HG03457 (cell line): Measurements from ENCODE around the gene TANC2.

Experiments
- ATAC-seq: cut with Tn5 transposase; IDR thresholded peaks from one replicate; pipeline ENCODE4 v1.9.1; 2021; ENCODE audit warnings: moderate number of reproducible peaks; ENCODE audit not compliant: unreplicated experiment

The TANC2 gene

DNA sequence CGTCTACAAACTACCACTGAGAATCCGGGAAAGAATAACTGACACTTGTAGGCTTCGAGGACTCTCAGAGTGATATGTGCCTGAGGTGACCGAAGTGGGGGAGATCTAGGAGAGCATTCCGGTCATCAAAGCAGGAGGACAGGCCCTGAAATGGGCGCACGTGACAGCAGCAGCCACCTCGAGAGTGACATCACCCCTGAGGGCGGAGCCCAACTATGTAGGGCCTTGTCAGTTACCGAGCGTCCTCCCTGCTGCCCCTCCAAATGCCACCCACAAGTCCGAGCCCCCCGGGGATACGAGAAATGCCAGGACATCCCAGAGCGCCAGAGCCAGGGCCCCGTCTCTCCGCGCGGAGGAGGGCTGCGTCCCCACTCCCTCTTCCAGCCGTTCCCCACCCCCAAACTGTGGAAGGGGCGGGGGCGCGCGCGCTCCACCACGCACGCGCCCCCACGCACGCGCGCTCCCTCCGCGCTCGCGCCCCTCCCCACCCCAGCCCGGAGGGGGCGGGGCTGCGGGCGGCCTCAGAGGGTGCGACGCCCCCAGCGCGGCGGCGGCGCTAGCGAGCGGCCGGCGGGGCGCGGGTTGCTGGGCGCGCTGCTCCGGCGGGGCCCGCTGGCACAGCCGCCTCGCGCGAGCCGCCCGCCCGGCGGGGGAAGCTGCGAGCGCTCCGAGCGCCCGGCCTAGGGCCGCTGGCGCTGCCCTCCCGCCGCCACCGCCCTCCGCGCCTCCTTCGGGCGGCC, at the start of gene TANC2:
TANC2 (plus strand) TSS at position 550 of the 740 bp plus-strand sequence. CDS start 43,325 bp downstream, outside the sequence.
- no peak for ATAC-seq

DNA sequence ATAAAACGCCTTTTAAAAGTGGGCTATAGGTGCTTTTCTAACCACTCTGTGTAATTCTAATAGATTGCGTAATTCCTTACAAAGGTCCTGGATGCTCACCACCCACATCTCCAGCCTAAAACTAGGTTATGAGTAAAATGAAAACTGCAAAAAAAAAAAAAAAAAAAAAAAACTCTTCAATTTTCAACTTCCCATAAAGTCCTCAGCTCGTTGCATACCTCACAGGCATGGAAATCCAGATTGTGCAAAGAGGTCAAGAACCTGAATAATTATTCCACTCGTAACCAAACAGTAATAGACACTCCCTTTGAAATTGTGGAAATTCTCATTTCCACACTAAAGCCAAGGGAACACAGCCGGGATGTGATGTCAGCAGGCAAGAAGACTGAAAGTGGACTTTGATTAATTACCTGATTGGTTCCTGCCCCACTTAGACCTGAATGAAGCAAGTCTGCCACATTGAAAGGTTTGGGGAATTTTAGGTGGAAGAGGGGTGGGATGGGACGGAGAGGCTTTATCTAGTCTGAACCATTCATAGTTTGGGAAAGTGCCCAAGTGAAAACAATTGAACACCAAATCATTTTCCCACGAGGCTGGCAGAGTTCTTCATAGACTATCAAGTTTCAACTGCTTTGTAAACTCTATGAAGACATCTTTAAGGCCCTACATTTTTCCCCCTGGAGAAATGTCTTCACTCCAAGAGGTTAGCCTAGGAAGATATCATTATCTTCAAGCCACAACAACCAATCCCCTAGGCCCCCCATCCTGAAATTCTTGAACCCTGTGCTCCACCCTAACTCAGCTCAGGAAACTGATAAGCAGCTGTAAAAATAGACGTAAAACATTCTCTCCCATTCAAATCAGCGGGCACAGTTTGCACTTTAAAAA, 49.1 kb upstream of the TANC2 start:
- no peak for ATAC-seq

DNA sequence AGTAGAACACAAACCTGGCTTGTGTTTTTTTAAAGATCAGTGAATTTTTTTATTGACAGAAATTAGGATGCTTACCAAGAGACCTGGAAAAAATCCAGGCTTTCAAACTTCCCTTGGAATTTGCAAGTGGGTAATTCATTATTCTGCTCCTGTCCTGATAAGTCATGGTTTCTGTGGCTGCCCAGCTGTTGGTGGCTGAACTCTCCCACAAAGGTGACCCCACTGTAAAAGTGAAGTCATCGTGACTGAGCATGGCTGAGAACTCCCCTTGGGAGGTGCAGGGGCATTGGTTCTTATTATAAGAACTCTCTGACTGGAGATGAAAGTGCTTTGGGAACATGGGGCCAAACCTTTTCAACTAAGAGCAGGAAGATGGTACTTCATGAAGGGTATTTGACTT, 46.6 kb upstream of the TANC2 start:
- ATAC-seq: no peak

DNA sequence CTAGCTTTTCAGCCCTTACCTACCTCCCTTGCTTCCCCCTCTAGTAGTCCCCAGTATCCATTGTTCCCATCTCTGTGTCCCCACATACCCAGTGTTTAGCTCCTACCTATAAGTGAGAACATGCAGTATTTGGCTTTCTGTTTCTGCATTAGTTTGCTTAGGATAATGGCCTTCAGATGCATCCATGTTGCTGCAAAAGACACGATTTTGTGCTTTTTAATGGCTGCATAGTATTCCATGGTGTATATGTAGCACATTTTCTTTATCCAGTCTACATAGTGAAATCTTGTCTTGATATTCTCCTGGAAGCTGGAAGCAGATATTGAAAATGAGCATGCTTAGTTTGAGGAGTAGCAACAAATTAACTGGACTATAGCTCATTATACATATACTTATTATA, 45.7 kb upstream of the TANC2 start:
- no peak for ATAC-seq

DNA sequence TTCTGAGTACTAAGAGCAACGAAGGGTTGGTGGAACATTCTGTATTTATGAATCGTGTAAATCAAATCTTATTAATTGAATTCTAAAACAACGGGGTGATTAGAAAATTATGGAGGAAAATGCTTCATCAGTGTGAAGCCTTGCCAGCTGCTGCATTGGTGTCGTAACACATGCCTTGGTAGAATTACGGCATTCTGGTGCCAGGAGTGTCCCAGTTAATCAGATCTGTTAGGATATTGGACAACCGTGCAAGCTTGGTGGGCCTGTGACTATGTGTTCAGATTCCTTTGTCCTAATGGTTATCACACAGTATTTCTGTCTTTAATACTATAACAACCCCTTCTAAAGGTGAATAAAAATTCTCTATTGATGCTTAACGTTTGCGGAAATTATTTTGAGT, 44.2 kb upstream of the TANC2 start:
- no peak for ATAC-seq

DNA sequence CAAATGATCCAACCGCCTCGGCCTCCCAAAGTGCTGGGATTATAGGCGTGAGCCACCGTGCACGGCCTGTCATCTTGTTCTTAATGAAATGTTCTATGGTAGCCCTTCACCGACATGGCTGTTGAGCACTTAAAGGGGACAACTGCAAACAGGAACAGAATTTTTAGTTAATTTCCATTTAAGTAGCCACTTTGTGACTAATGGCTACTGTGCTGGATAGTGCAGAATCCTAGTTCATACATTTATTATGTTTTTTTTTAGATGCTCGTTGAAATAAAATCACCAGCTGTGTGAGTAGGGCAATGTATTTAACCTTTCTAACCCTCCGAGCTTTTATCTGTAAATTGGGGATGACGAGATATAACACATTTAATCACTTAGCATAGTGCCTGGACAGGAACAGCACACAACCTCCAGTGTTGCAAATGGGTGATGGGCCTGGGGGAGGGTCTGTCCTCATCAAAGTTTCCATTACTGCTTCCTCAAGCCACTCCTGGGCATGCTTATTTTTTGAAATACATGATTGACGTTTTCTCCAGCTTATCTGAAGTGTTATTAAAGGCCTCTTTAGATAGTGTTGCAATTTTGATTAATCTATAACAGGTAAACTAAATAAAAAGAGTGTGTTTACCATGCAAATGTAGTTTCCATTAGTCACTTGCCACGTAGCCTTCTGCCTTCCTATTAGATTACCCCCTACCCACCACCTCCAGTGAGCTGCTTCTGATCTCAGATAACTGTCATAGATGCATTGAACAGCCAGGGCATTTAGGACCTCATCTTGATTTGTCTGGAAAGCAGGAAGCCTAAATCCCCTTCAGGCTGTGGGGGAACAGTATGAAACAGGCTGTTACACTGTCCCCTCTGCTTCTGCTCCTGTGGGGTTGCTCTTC, 42.5 kb upstream of the TANC2 start:
- ATAC-seq: no peak

DNA sequence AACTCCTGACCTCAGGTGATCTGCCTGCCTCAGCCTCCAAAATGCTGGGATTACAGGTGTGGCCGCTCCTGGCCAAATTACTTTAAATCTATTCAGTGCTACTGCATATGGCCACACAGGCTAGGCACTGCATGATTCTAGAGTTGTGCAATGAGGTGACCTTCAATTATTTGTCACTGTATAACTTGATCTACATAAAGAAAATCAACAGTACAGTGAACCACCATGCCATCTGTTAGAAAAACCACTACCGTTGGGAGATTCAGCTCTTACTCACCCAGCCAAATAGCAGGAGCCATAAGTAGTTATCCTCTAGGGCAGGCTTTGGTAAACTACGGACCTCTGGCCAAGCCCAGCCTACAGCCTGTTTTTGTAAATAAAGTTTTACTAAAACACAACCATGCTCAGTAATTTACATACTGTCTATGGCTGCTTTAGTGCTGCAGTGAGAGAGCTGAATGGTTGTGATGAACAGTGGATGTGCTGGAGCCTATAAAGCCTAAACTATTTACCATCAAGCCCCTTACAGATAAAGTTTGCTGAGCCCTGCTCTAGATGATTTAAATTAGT, 40.7 kb upstream of the TANC2 start:
- ATAC-seq: no peak

DNA sequence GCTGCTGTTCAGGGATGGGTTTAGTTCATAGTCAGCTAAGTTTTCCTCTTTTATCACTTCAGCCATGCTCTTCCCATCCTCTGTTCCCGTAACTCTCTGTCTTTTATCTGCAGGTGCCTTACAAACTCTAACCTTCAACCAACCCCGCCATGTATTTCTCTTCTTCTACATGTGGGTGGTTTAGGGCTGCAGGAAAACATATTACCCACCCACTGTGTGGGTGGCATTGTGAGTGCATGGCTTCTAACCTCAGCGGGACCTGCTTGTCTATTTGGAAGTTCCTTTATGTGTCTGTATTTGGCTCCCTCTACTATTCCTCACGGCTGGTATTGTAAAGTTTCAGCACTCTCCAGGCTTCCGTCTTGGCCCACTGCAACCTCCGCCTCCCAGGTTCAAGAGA, 39.0 kb upstream of the TANC2 start:
- no peak for ATAC-seq

DNA sequence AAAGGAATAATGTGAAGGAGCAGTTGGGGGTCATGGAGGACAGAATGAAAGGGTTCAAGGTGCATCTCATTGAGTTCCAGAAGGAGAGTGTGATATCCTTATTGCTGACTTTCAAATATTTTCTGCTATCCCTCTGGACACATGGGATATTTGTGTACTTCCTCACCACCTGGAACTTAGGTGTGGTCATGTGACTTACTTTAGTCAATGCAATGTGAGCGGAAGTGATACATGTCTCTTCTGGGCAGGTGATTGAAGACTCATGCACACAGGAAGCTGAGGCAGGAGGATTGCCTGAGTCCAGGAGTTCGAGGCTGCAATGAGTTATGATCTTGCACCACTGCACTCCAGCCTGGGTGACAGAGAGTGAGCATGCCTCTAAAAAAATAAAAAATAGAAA, 36.7 kb upstream of the TANC2 start:
- no peak for ATAC-seq

DNA sequence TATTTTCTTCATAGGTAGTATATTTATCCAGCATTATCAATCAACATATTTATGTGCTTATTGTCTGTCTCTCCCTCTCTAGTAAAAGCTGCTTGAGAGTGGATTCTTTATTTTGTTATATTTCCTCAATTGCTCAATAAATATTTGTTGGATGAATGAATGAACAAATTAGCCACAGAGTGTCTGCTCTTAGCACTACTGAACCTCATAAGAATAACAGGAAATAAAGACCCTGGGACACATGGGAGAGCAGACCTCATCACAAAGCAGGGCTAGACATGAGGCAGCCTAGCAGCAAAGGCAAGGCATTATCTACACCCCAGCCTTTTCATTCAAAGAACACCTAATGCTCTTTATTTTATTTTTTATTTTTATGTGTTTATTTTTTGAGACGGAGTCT, 34.9 kb upstream of the TANC2 start:
- ATAC-seq: no peak

DNA sequence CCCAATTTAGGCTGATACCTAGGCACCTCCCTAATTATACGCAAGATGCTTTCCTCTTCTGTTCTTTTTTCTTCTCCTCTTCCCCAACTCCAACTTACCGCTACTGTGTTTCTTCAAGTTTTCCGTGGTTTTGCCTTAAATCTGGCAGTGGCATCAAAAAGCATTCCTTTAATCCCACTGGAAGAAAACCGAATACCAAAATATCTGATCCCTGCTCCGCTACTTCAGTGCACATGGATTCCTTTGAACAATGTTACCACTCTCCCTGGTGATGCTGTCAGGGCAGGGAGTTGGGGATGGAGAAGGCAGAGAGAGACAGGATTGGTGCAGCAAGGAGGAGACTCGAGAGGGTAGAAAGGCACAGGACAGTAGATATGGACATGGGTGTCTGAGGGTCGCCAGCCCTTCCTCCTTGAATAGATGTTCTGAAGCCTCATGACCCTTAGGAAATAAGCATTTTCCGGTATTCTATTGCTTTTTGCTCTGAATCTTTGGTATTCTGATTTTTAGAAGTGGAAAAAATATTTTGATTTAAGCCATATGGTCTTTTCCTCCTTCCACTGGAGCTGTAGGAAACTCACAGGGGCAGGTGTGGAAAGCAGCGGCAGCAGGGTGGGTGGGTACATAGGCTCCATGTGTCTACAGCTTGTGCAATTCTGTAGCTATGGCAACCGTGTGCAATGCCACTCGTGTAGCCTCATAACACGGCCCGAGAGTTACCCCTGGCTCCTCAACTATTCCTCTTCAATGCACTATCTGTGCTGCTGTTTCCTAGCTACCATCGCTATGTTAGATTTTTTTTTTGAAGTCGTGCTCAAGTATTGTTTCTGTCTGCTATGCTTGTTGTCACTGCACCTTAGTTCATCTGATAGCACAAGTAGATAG, 32.3 kb upstream of the TANC2 start:
- ATAC-seq: no peak

DNA sequence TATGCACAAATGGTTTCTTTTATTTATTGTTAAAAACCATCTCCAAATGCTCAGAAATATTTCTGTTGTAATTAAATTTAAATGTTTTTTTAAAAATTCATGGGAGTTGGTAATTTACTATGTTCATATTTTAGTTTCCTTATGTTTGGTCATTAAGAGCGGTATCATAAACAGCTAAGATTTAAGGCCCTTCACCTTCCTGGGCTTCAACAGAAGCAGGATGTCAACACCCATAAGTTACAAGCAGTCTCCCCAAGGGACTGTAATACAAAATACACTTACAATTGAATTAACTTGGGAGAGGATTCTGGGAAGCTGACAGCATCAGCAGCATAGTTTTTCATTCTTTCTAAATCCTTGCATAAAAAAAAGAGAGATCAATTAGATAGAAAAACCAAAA, 30.9 kb upstream of the TANC2 start:
- no peak for ATAC-seq

DNA sequence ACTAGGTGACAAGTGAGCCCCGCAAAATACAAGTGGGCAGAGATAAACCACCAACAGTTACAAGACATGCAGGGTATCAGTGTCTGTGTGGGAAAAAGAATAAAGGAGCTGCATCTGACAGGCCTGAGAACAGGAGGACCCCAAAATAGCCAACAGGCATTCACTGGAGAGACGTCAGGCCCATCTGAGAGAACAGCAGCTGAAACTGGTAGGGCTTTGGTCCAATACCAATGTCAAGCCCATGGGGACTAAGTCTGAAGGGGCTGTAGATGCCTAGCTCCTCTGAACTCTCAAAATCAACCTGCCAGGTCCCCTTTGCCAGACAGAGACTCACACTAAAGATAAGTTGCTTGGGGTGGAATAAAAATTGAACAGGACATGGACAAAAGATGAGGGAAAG, 30.5 kb upstream of the TANC2 start:
- ATAC-seq: no peak

DNA sequence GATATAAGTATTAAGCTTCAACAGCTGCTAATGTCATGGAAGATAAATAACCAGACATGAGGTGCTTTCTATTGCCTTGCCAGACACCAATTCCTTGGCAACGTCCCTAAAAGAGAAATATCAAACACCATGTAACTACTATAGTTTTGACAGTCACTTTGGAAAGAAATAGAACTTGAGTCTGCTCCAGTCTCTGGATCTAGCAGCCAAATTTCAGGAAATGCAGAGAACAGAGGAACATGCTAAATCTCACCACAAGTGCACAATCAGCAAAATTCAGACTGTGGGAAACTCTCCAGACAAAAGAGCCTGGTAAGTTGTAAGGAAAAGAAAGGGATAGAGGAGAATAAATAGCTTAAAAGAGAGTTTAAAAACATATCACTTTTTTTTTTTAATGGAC, 28.4 kb upstream of the TANC2 start:
- no peak for ATAC-seq

DNA sequence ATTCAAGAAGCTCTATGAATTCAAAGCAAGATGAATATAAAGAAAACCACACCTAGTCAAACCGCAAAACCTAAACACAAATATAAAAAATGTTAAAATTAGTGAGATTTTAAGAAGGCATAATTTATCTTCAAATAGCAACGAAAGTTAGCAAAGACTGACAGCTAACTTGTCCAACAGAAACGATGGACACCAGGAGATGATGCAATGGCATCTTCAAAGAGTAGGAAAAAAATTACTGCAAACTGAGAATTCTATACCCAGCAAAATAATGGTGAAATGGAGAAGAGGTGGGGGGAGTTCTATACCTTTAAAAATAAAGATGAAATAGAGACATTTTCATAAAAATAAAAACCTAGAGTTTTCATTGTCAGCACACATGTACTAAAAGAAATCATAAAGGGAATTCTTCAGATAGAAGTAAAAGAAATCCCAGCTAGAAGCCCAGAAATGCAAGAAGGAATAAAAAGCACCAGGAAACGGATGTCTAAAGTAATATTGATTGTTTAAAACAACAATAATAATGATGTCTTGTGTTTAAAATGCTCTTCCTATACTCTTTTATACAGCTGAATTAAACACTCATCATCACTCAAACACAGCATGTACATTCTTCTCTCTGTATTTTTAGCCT, 24.6 kb upstream of the TANC2 start:
- no peak for ATAC-seq

DNA sequence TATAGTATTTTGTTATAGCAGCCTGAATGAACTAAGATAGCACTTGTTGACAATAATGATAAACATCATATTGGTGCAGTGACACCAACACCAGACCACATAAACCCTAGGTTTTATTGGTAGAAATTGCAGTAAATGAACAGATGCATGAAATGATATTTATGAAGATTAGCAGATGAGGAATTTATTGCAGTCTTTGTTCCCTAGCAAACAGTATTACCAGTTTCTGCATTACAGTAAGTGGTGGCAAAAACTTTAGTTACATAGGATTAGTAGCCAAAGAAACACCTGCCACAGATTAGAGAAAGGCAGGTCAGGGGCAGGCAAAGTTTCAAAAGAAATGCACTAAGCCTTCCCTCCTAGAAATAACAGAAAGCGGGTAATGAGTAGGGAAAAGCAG, 17.7 kb upstream of the TANC2 start:
- no peak for ATAC-seq

DNA sequence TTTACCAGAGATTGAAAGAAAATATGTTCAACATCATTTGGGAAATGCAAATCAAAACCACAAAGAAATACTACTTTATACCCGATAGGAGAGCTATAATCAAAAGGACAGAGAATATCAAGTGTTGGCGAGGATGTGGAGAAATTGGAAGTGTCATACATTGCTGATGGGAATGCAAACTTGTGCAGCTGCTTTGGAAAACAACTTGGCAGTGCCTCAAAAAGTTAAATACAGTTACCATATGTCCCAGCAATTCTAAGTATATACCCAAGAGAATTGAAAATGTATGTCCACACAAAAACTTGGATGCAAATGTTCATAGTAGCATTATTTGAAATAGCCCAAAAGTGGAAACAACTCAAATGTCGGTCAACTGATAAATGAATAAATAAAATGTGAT, 17.0 kb upstream of the TANC2 start:
- ATAC-seq: no peak

DNA sequence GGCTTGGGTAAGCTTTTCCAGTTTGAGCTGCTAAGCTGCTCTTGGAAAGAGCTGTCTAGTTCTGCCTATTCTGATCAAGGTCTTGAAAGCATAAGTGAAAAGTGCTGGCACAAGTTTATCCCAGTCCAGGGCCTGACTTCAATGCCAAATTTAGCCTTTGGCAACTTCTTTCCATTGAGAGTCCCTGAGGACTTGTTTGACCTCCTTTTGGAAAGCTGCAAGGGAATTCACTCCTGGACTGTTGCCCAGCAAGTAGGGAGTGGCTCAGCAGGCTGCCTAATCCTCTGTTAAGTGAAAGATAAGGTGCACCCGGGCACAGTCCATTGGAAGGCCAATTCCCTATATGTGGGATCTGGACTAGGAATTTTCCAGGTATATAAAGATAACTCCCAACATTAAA, 16.0 kb upstream of the TANC2 start:
- no peak for ATAC-seq

DNA sequence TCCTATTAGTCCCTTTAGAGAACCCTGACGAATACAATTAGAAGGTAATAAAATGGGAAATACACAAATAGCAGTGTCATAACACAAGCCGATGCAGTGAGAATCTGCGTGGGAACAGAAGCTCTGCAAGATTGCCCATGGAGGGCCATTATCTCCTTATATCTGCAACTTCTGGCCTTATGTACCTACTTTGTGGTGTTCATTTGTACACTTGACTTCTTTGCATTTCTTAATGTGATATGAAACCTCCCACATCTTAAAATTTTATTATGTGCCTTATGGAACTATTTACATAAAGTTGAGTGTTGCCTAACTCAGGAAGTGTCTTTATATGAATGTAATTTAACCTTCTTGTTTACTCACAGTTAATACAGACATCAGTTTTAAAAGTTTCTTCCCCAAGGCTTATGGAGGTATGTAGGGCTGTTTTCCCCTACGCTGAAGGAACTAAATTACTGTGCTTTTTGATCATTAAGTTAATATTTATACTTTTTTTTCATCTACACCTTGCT, 10.1 kb upstream of the TANC2 start:
- ATAC-seq: no peak
